ENCODE results near the gene F11R.

Gene F11R

DNA sequence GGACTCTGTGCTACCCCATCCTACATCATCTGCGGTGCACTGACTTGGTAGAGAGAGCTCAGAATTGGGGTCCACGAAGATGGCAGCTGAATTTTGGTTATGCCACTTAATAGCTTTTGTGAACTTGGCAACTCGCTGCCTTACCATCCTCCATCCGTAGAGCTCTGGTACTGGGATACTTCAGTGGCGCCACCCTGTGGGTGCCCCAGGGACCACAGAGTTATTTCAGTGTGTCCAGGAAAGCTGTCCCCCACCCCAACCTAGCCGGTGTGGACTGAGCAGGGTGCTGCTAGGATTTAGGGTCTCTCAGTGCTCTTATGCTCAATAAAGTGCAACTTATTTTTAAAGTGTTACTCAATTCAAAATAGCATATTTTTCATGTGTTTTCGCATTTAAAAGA, 33.9 kb upstream of the F11R start:
- Histone ChIP-seq H3K4me1 (no peaks in the 10 kb centered on the region), H3K4me3 (no peak overlapping the region), H3K9me3 (no peaks in the 10 kb centered on the region), H3K4me2 (no peak overlapping the region), H4K20me1 (peaks cover 31% of the 10 kb centered on the region), H3K9ac (no peak overlapping the region), H3K36me3 (peaks cover 95% of the 10 kb centered on the region), H3K27me3 (no peaks in the 10 kb centered on the region), H3K27ac (no peak overlapping the region)
- TF ChIP-seq Cebpa-rat (IDR thresholded peaks at IDR 0.05): no peak

DNA sequence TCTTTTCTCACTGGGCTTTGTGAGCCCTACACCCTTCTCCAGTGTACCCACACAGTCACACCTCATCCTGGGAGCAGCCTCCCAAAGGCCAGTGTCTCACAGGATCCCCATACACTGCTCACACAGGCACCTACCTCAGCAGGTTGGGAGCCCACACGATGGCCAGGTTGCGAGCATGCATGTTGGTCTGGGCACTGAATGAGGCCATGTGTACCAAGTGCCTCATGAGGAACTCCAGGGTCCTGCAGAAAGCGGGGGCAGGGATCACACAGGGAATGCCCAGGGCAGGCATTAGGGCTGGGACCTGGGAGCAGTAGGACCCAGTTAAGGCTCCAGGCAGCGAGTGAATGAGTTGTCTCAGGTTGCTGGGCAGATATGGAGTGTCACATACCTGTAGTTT, 33.3 kb upstream of the F11R start:
- H4K20me1 ChIP-seq: peaks cover 26% of the 10 kb centered on the region
- H3K4me2 ChIP-seq: no peak overlapping the region
- no peaks in the 10 kb centered on the region for H3K4me1 ChIP-seq
- no peak for TF ChIP-seq Cebpa-rat (IDR thresholded peaks at IDR 0.05)
- no peaks in the 10 kb centered on the region; the same call in 1 of the 2 replicates for H3K9me3 ChIP-seq
- peaks cover 95% of the 10 kb centered on the region for H3K36me3 ChIP-seq
- H3K27ac ChIP-seq: no peak overlapping the region
- no peak overlapping the region for H3K4me3 ChIP-seq
- no peak overlapping the region for H3K9ac ChIP-seq
- H3K27me3 ChIP-seq: no peaks in the 10 kb centered on the region

DNA sequence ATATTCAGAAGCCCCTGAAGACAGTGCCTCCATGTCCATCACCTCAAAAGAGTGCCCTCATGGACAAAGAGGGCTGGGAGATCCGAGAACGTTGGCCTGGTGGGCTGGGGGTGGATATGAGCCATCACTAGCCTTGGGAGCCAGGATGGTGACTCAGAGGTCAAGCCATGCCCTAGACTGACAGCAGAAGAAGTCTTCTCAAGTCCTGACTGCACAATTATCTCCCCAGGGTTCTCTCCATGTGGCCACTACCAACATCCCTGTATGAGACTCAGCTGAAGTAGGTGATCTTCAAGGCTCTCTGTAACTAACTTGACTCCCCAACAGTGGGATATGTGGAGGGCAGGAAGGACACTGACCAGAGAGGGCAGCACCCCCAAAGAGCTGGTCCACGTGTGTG, 31.9 kb upstream of the F11R start:
- peaks cover 20% of the 10 kb centered on the region; the same call in 1 of the 2 replicates for H4K20me1 ChIP-seq
- no peak overlapping the region for H3K27ac ChIP-seq
- H3K9me3 ChIP-seq: no peaks in the 10 kb centered on the region; the same call in 1 of the 2 replicates
- H3K4me2 ChIP-seq: no peak overlapping the region
- no peaks in the 10 kb centered on the region for H3K4me1 ChIP-seq
- H3K27me3 ChIP-seq: no peaks in the 10 kb centered on the region
- no peak overlapping the region for H3K4me3 ChIP-seq
- peaks cover 96% of the 10 kb centered on the region for H3K36me3 ChIP-seq
- no peak for TF ChIP-seq Cebpa-rat (IDR thresholded peaks at IDR 0.05)
- no peak overlapping the region for H3K9ac ChIP-seq

DNA sequence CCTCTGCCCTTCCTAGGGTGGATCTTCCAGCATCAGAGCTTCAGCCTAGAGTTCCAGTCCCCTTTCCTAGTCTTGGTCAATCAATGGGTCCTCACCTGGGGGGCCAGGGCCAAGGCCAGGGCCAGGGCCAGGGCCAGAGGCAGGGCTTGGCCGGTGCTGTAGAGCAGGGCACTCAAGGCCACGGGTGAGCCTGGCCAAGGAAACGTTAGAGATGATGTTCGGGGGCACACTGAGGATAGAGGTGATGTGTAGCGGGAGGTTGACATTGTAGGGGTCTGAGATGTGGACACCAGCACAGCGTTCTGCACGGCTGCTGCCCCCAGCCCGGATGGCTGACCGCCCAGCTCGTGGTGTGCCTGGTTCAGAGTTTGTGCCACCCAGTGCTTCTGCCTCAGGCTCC, 30.3 kb upstream of the F11R start:
- Histone ChIP-seq H3K36me3 (peaks cover 91% of the 10 kb centered on the region), H3K4me2 (no peak overlapping the region), H3K27ac (no peak overlapping the region), H3K4me1 (peaks cover 11% of the 10 kb centered on the region), H3K9me3 (no peaks in the 10 kb centered on the region; the same call in 1 of the 2 replicates), H3K4me3 (no peak overlapping the region), H3K9ac (no peak overlapping the region), H4K20me1 (peaks cover 3% of the 10 kb centered on the region; the same call in 1 of the 2 replicates), H3K27me3 (no peaks in the 10 kb centered on the region)
- TF ChIP-seq Cebpa-rat (IDR thresholded peaks at IDR 0.05): no peak

DNA sequence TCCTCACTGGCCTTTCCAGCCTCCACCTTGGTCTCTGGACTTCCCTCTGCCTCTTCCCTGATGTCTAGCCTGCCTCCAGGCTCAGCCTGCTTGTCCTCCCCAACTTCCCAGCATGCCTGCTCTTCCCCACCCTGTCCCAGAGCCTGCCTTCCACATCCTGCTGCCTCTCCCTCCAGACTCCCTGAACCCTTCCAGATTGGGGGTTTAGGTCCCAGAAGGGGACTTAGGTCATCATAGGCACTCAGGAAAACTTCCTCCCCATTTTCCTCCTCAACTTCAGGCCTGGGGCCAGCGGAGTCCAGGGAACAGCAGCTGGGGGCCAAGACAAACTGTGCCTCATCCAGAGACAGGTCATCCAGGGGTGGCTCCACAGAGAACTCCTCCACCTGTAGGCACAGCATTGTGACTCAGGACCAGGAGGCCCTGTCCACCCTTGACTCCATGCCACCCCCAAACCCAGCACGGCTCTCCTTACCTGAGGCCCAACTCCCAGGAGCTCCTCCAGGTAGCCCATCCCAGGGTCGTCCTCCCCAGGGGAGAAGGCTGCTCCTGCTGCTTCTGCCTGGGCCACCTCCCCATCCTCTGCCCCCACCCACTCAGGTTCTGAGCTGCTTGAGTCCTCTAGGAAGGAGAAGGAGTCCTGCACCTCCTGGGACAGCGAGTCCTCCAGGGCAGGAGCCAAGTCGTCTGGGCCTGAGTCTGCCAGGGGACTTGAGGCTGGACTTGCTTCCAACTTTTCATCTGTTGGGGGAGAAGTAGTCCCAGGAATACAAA, 28.2 kb upstream of the F11R start:
- H3K27ac ChIP-seq: no peak overlapping the region
- H4K20me1 ChIP-seq: no peaks in the 10 kb centered on the region
- H3K36me3 ChIP-seq: peaks cover 73% of the 10 kb centered on the region
- no peak overlapping the region for H3K9ac ChIP-seq
- no peaks in the 10 kb centered on the region for H3K27me3 ChIP-seq
- H3K4me2 ChIP-seq: no peak overlapping the region
- H3K4me3 ChIP-seq: no peak overlapping the region
- no peaks in the 10 kb centered on the region; the same call in 1 of the 2 replicates for H3K9me3 ChIP-seq
- peaks cover 14% of the 10 kb centered on the region for H3K4me1 ChIP-seq
- no peak for TF ChIP-seq Cebpa-rat (IDR thresholded peaks at IDR 0.05)

DNA sequence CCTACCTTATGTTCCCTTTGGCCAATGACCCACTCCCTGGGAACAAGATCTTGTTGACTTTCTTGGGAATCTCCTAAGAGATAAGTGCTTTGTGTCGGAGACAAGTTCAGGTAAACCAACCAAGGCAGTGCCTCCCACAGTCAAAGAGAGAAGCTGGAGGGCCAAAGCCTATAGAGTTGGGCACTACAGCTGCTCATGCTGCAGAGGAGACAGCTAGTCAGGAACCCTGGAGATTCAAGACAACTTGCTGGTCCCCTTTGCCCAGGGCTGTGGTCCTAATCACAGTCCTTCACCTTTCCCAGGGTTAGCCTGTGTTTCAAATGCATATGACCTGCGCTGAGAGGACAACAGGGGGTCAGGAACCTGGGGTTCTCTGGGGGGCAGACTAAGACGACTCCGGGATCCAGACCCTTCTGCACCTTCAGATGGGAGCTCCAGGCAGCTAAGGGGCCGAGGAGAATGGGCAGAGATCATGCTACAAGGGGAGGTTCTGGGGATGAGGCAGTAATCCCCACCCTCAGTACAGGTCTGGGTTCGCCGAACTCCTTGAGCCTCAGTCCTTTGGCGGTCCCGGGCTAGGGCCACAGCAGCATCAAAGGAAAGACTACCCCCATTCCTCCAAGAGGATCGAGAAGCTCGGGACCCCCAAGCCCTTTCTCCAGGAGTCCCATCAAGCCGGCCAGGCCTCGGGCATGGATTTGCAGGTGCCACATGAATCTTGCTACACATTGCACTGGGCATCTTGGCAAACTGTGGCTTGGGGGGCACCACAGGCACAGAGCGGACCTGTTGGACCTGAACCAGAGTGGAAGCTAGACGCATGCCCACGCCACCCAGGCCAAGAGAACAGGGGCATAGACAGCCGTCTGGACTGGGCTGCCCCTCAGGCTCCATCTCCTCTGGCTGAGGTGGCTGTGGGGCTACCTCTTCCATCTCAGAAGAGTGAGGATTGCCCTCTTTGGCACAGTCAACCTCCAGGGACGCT, 26.8 kb upstream of the F11R start:
- H3K9me3 ChIP-seq: no peaks in the 10 kb centered on the region; the same call in 1 of the 2 replicates
- H3K27ac ChIP-seq: no peak overlapping the region
- H3K4me2 ChIP-seq: no peak overlapping the region
- TF ChIP-seq Cebpa-rat (IDR thresholded peaks at IDR 0.05): no peak
- no peaks in the 10 kb centered on the region for H4K20me1 ChIP-seq
- H3K9ac ChIP-seq: no peak overlapping the region
- peaks cover 65% of the 10 kb centered on the region for H3K36me3 ChIP-seq
- H3K27me3 ChIP-seq: no peaks in the 10 kb centered on the region
- peaks cover 28% of the 10 kb centered on the region for H3K4me1 ChIP-seq
- no peak overlapping the region for H3K4me3 ChIP-seq

DNA sequence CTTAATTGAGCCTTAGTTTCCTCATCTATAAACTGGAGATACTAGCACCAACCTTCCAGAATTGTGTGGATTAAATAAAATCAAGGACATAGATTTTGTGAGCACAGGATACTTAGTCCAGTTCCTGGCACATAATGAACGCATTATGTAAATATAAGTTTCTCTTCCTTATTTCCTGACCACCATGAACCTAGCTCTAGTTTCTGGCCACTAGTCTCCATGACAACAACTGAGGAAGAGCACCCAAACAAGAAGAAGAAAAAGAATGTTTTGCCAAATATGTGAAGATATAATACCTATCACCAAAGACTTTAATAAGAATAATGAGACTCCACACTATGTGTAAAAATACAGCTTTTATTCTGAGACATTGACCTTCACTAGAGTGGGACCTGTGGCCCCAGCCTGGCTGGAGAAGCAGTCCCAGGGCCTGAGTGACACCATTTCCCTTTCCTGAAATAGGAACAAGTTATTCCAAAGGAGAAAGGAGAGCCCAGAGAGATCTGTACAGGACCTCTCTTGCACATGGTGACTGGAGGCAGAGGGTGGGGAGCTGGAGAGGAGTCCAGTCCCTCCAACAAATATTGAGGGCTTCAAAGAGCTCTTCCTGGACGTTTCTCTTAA, 25.8 kb upstream of the F11R start:
- peaks cover 66% of the 10 kb centered on the region for H3K36me3 ChIP-seq
- no peaks in the 10 kb centered on the region; the same call in 1 of the 2 replicates for H3K9me3 ChIP-seq
- H3K27ac ChIP-seq: peak overlapping the region; percentile 93
- no peaks in the 10 kb centered on the region for H3K27me3 ChIP-seq
- H3K4me3 ChIP-seq: peak overlapping the region; percentile 88
- H3K4me2 ChIP-seq: peak overlapping the region; percentile 87
- H3K9ac ChIP-seq: peak overlapping the region; percentile 95
- H4K20me1 ChIP-seq: no peaks in the 10 kb centered on the region
- no peak for TF ChIP-seq Cebpa-rat (IDR thresholded peaks at IDR 0.05)
- H3K4me1 ChIP-seq: peaks cover 38% of the 10 kb centered on the region

DNA sequence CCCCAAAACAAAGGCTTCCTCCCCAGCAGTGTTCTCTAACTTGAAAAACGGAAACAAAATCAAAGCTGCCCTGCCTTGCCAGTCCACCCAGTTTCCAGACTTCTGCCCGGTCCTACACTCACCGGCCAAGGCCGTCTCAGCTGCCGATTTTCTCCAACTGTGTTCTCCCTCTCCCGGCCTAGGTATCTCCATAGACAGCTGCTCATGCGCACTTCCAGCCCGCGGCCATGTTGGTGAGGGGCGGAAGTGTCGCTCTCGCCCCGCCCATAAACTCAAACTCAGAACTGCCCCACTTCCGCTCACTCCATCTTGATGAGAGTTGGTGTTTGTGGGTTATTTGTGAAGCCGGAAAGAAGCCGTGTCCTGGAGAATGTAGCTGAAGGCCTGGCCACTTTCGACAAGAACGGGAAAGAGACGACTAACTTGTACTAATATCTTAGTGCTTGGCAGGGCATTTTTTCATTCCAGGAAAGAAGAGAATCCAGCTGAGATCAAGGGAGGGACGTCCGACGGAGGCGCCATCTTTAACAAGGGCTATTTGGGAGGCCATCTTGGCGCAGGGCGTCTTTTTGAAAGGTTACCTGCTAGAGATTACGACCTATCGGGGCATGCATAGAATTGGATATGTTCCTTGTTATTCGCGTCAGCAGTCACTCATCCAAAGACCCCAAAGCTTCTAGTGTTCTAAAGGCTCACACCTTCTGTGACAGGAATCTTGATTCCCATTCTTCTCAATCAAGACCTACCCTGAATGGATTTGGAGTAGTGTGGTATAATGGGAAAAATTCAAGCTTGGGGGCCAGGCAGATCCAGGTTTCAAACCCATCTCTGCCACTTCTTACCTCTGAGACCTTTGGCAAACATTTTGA, 25.0 kb upstream of the F11R start, which contains the start of gene USF1:
Gene USF1 (minus strand): TSS at position 242 of the 869 bp plus-strand sequence. CDS start 2,702 bp downstream, outside the sequence.
- H3K36me3 ChIP-seq: peaks cover 66% of the 10 kb centered on the region

More for the DNA sequence above, 25.0 kb upstream of the F11R start, which contains the start of gene USF1:
- Histone ChIP-seq H3K4me1 (peaks cover 43% of the 10 kb centered on the region), H3K9ac (peak within 1 kb of the TSS; percentile 95), H3K4me2 (peak within 1 kb of the TSS; percentile 96), H3K9me3 (no peaks in the 10 kb centered on the region; the same call in 1 of the 2 replicates), H4K20me1 (no peaks in the 10 kb centered on the region), H3K27ac (peak within 1 kb of the TSS; percentile 93), H3K27me3 (no peaks in the 10 kb centered on the region), H3K4me3 (peak within 1 kb of the TSS; percentile 88)
- TF ChIP-seq Cebpa-rat (IDR thresholded peaks at IDR 0.05): no peak

All from BLaER1 (cell line).